K562 (cell line): Measurements from ENCODE around the gene GABARAPL2. TPM values are rescaled to one million over a fixed set of nuclear protein-coding genes. Genes with fewer than 3 reads are reported as not detected.

Experiments used
- ASH1L ChIP-seq: fragments of 450-650 bp; IDR thresholded peaks from 2 replicates; pipeline ENCODE4 v1.6.1; 2018; ENCODE audit warnings: borderline replicate concordance, mild to moderate bottlenecking, low read depth; ENCODE audit not compliant: partially characterized antibody
- BDP1 ChIP-seq: IDR thresholded peaks from 3 replicates; pipeline ENCODE4 v1.6.1; 2011; ENCODE audit not compliant: insufficient read length, insufficient read depth
- BRD9 ChIP-seq: fragments of 450-650 bp; IDR thresholded peaks from 2 replicates; pipeline ENCODE4 v1.6.1; 2018; ENCODE audit warnings: low read depth; ENCODE audit not compliant: partially characterized antibody
- CC2D1A ChIP-seq: fragments of 450-650 bp; IDR thresholded peaks from 2 replicates; pipeline ENCODE4 v1.6.1; 2017; ENCODE audit warnings: mild to moderate bottlenecking
- LCOR ChIP-seq: sonication (generic); formaldehyde crosslinking; IDR thresholded peaks from 2 replicates; pipeline ENCODE4 v1.8.0; 2022; ENCODE audit warnings: mild to moderate bottlenecking, missing genetic modification reagents
- RBM34 ChIP-seq: fragments of 200-400 bp; formaldehyde crosslinking; IDR thresholded peaks from 2 replicates; pipeline ENCODE4 v1.6.1; 2018; ENCODE audit warnings: low read length, borderline replicate concordance; ENCODE audit not compliant: insufficient read depth
- RFX5 ChIP-seq: IDR thresholded peaks from 2 replicates; pipeline ENCODE4 v1.6.1; 2011; ENCODE audit warnings: low read depth, mild to moderate bottlenecking, improper control_type of control experiment, low read length
- TEAD2 ChIP-seq: fragments of 450-650 bp; IDR thresholded peaks from 2 replicates; pipeline ENCODE4 v1.6.1; 2016; ENCODE audit warnings: missing genetic modification characterization, control low read depth, missing compliant biosample characterization
- TSC22D4 ChIP-seq: fragments of 450-650 bp; IDR thresholded peaks from 2 replicates; pipeline ENCODE4 v1.6.1; 2016; ENCODE audit warnings: missing genetic modification characterization, missing biosample characterization, control low read depth
- ZBTB8A ChIP-seq: fragments of 450-650 bp; IDR thresholded peaks from 2 replicates; pipeline ENCODE4 v1.6.1; 2018; ENCODE audit warnings: mild to moderate bottlenecking, moderate library complexity; ENCODE audit not compliant: partially characterized antibody
- ZC3H4 ChIP-seq: sonication (generic); formaldehyde crosslinking; IDR thresholded peaks from 2 replicates; pipeline ENCODE4 v1.9.0; 2021; ENCODE audit warnings: missing genetic modification reagents, borderline replicate concordance
- ZNF124 ChIP-seq: sonication (generic); formaldehyde crosslinking; IDR thresholded peaks from 2 replicates; pipeline ENCODE4 v1.8.1; 2022; ENCODE audit warnings: missing genetic modification reagents
- ZNF445 ChIP-seq: fragments of 250-450 bp; sonication (Bioruptor Pico); IDR thresholded peaks from 2 replicates; pipeline ENCODE4 v1.4.0; 2020; ENCODE audit warnings: low read depth, mild to moderate bottlenecking, moderate library complexity
- polyA plus RNA-seq, 8 experiments: library from polyadenylated mRNA; depleted of rRNA in 4 of 8; stranded (reverse) in 5 of 8; unstranded in 3 of 8; fragments of >200 nt; fragmentation: Nextera tagmentation in 2 of 8; fragmentation: Illumina TruSeq in 1 of 8; extraction: Ambion mirVana in 2 of 8; extraction: Trizol in 1 of 8; gene quantifications; 2 replicates each; pipeline versions ENCODE4 v1.2.1 to v1.2.3, GENCODE V29; 2011 to 2014; ENCODE audit warnings: inconsistent platforms in 1 of 8, missing spikeins in 1 of 8
- total RNA-seq, 7 experiments: library from RNA; depleted of rRNA in 6 of 7; stranded (reverse); fragments of >200 nt in 6 of 7; fragmentation: Illumina TruSeq in 2 of 7; extraction: Trizol in 2 of 7; gene quantifications; 2 replicates each; pipeline versions ENCODE4 v1.2.1 to v1.2.3, GENCODE V29; 2011 to 2021; ENCODE audit warnings: low replicate concordance in 1 of 7
- TF ChIP-seq, protein P1 (sequence below): fragments of 250-450 bp; sonication (Bioruptor Pico); IDR thresholded peaks from 2 replicates; pipeline ENCODE4 v1.8.0; 2022; ENCODE audit warnings: moderate library complexity, mild to moderate bottlenecking, inconsistent platforms
- TF ChIP-seq, protein P2 (sequence below): sonication (generic); formaldehyde crosslinking; IDR thresholded peaks from 2 replicates; pipeline ENCODE4 v1.8.0; 2022; ENCODE audit warnings: mild to moderate bottlenecking, missing genetic modification reagents
- TF ChIP-seq, protein P3 (sequence below): fragments of 450-650 bp; formaldehyde crosslinking; conservative IDR thresholded peaks from 2 replicates; pipeline ENCODE4 v1.4.0; 2022; ENCODE audit warnings: mild to moderate bottlenecking, missing genetic modification characterization
- TF ChIP-seq, protein P4 (sequence below): fragments of 450-650 bp; IDR thresholded peaks from 2 replicates; pipeline ENCODE4 v1.6.1; 2016; ENCODE audit warnings: low read depth

Gene GABARAPL2
- total and polyA plus RNA-seq, 9 of the 15 experiments (the other 6 are each of a cell fraction or from before 2014, with no cell fraction given), result 42.1 to 288 (median 91.8) TPM

DNA sequence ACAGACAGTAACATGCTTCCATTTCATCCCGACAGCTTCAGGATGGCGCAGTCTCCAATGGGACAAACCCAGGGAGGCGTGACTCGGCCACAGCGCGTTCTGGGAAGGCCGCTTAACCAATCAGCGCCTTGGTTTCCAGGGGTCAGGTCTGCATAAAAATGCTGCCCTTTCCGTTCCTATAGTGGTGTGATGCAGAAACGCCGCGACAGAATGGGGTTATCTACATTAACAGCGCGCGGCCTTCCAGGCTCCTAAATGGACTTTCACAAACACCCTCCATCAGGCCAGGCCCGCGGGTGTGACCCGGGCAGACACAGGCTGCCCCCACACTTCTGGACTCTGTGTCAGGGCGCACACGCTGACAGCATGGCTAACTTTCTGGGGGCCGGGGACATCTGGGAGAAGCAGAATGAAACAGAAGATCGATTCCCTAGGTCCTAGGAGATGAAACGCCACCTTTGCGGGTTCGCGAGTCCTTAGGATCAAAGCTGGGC is 10.9 kb upstream of the GABARAPL2 start (continued):
- TF ChIP-seq LCOR (CRISPR knock-in tag) (no peak), ZBTB8A (no peak), BRD9 (no peak), TSC22D4 (tag) (no peak), BDP1 (no peak), ZC3H4 (CRISPR knock-in tag) (no peak), TEAD2 (tag) (no peak), ZNF124 (CRISPR knock-in tag) (no peak), CC2D1A (no peak), RFX5 (no peak), RBM34 (no peak), ASH1L (no peak), ZNF445 (CRISPR knock-in tag) (no peak)
- TF ChIP-seq, protein P1, sequence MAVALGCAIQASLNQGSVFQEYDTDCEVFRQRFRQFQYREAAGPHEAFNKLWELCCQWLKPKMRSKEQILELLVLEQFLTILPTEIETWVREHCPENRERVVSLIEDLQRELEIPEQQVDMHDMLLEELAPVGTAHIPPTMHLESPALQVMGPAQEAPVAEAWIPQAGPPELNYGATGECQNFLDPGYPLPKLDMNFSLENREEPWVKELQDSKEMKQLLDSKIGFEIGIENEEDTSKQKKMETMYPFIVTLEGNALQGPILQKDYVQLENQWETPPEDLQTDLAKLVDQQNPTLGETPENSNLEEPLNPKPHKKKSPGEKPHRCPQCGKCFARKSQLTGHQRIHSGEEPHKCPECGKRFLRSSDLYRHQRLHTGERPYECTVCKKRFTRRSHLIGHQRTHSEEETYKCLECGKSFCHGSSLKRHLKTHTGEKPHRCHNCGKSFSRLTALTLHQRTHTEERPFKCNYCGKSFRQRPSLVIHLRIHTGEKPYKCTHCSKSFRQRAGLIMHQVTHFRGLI (CRISPR knock-in tag), result no peak
- TF ChIP-seq, protein P2, sequence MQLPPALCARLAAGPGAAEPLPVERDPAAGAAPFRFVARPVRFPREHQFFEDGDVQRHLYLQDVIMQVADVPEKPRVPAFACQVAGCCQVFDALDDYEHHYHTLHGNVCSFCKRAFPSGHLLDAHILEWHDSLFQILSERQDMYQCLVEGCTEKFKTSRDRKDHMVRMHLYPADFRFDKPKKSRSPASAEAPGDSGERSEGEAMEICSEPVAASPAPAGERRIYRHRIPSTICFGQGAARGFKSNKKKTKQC (CRISPR knock-in tag), result no peak
- TF ChIP-seq, protein P3, sequence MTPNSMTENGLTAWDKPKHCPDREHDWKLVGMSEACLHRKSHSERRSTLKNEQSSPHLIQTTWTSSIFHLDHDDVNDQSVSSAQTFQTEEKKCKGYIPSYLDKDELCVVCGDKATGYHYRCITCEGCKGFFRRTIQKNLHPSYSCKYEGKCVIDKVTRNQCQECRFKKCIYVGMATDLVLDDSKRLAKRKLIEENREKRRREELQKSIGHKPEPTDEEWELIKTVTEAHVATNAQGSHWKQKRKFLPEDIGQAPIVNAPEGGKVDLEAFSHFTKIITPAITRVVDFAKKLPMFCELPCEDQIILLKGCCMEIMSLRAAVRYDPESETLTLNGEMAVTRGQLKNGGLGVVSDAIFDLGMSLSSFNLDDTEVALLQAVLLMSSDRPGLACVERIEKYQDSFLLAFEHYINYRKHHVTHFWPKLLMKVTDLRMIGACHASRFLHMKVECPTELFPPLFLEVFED, result no peak
- TF ChIP-seq, protein P4, sequence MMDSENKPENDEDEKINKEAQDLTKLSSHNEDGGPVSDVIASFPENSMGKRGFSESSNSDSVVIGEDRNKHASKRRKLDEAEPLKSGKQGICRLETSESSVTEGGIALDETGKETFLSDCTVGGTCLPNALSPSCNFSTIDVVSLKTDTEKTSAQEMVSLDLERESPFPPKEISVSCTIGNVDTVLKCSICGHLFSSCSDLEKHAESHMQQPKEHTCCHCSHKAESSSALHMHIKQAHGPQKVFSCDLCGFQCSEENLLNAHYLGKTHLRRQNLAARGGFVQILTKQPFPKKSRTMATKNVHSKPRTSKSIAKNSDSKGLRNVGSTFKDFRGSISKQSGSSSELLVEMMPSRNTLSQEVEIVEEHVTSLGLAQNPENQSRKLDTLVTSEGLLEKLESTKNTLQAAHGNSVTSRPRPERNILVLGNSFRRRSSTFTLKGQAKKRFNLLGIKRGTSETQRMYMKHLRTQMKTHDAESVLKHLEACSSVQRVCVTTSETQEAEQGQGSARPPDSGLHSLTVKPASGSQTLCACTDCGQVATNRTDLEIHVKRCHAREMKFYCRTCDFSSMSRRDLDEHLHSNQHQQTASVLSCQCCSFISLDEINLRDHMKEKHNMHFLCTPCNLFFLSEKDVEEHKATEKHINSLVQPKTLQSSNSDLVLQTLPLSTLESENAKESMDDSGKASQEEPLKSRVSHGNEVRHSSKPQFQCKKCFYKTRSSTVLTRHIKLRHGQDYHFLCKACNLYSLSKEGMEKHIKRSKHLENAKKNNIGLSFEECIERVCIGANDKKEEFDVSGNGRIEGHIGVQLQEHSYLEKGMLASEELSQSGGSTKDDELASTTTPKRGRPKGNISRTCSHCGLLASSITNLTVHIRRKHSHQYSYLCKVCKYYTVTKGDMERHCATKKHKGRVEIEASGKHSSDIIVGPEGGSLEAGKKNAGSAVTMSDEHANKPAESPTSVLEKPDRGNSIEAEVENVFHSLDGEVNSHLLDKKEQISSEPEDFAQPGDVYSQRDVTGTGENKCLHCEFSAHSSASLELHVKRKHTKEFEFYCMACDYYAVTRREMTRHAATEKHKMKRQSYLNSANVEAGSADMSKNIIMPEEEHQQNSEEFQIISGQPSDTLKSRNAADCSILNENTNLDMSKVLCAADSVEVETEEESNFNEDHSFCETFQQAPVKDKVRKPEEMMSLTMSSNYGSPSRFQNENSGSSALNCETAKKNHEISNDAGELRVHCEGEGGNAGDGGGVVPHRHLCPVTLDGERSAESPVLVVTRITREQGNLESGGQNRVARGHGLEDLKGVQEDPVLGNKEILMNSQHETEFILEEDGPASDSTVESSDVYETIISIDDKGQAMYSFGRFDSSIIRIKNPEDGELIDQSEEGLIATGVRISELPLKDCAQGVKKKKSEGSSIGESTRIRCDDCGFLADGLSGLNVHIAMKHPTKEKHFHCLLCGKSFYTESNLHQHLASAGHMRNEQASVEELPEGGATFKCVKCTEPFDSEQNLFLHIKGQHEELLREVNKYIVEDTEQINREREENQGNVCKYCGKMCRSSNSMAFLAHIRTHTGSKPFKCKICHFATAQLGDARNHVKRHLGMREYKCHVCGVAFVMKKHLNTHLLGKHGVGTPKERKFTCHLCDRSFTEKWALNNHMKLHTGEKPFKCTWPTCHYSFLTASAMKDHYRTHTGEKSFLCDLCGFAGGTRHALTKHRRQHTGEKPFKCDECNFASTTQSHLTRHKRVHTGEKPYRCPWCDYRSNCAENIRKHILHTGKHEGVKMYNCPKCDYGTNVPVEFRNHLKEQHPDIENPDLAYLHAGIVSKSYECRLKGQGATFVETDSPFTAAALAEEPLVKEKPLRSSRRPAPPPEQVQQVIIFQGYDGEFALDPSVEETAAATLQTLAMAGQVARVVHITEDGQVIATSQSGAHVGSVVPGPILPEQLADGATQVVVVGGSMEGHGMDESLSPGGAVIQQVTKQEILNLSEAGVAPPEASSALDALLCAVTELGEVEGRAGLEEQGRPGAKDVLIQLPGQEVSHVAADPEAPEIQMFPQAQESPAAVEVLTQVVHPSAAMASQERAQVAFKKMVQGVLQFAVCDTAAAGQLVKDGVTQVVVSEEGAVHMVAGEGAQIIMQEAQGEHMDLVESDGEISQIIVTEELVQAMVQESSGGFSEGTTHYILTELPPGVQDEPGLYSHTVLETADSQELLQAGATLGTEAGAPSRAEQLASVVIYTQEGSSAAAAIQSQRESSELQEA, result no peak
